ENCODE data around the gene AKR1D1. TPM values are rescaled to one million over a fixed set of nuclear protein-coding genes. Genes with fewer than 3 reads are reported as not detected.

The AKR1D1 gene
- total and polyA plus RNA-seq, 10 of the 15 experiments (the other 5 are each of a cell fraction or from before 2014, with no cell fraction given) = 0.09 to 0.34 TPM; not detected in 8

DNA sequence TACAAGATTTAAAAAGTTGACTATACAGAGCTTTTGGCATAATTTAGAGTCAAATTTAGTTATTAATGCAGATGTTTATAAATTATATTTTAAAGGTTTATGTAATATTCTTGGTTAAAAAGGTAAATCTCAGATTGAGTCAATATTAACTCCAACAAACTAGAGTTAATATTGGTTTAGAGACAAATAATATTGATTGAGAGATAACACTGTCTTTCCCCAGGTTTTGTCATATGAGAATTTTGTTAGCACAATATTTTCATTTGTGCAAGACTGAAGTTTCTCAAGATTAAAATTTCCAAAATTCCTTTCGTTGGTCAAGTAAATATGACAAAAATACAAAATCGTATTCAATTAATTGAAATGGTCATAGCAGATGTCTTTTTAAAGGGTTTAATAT, 12.9 kb upstream of the AKR1D1 start:
- SMC1A ChIA-PET (ENCODE audit: uncharacterized antibody, unreplicated experiment) = interaction anchor here (1.1 to 1.2 kb wide), 2 partner anchors 14 to 33 kb away, joined by 3 to 4 read pairs; no protein-coding TSS in a partner anchor
- 37% methylated on average over 2 of the region's 2 CpGs for WGBS (ENCODE audit: insufficient coverage, insufficient replicate concordance, low lambda C conversion rate, missing lambda C conversion rate)
- RAD21 ChIA-PET (ENCODE audit: unreplicated experiment) = no interaction called here
- H3K4me1 ChIP-seq (ENCODE audit: control insufficient read depth, insufficient read depth, low read length) = no peaks in the 10 kb centered on the region
- H3K4me3 ChIP-seq = no peak overlapping the region
- no peaks in the 10 kb centered on the region for H4K20me1 ChIP-seq (ENCODE audit: control insufficient read depth, insufficient read depth)
- in situ Hi-C loops (cut with MboI) (no loop called here), intact Hi-C loops (cut with micrococcal nuclease; ENCODE audit: unreplicated experiment) (no loop called here)
- no peak overlapping the region for H3K27ac ChIP-seq (ENCODE audit: control insufficient read depth, insufficient read depth)
- H3K27me3 ChIP-seq (replicated peaks in 1 of 2; ENCODE audit: control insufficient read depth in 2 of 2, insufficient read depth in 2 of 2, low read length in 1 of 2) = no peaks in the 10 kb centered on the region
- BruUV-seq (replicated peaks) = no TSS peak
- no peak overlapping the region for H3K4me2 ChIP-seq (ENCODE audit: control insufficient read depth, insufficient read depth)
- FAIRE-seq (no peak), ATAC-seq (no peak), DNase-seq (ENCODE audit: low read depth, low spot score) (no peak)
- H3K79me2 ChIP-seq (ENCODE audit: control insufficient read depth, insufficient read depth, low read length) = no peaks in the 10 kb centered on the region
- H3K36me3 ChIP-seq (ENCODE audit: control insufficient read depth in 2 of 2, insufficient read depth in 2 of 2, low read length in 1 of 2) = no peaks in the 10 kb centered on the region
- POLR2A ChIA-PET = interaction anchor here (1.1 kb wide), 1 partner anchor 75 kb away, joined by 3 read pairs; no protein-coding TSS in a partner anchor
- CTCF ChIA-PET = no interaction called here
- no peaks in the 10 kb centered on the region for H3K9me3 ChIP-seq (replicated peaks; ENCODE audit: control insufficient read depth, insufficient read depth, low read length)
- H2AFZ ChIP-seq (ENCODE audit: control insufficient read depth, low read depth, low read length) = no peak overlapping the region
- TF ChIP-seq, protein P1, sequence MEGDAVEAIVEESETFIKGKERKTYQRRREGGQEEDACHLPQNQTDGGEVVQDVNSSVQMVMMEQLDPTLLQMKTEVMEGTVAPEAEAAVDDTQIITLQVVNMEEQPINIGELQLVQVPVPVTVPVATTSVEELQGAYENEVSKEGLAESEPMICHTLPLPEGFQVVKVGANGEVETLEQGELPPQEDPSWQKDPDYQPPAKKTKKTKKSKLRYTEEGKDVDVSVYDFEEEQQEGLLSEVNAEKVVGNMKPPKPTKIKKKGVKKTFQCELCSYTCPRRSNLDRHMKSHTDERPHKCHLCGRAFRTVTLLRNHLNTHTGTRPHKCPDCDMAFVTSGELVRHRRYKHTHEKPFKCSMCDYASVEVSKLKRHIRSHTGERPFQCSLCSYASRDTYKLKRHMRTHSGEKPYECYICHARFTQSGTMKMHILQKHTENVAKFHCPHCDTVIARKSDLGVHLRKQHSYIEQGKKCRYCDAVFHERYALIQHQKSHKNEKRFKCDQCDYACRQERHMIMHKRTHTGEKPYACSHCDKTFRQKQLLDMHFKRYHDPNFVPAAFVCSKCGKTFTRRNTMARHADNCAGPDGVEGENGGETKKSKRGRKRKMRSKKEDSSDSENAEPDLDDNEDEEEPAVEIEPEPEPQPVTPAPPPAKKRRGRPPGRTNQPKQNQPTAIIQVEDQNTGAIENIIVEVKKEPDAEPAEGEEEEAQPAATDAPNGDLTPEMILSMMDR (IDR thresholded peaks at IDR 0.05 in 2 of 3, conservative IDR thresholded peaks at IDR 0.05 in 1 of 3; ENCODE audit: control insufficient read depth in 2 of 3, extremely low read depth in 1 of 3, insufficient read depth in 1 of 3, low read depth in 3 of 3, low read length in 3 of 3) = no peak
- no peak for TF ChIP-seq HCFC1 (IDR thresholded peaks at IDR 0.05; ENCODE audit: low read length)
- TF ChIP-seq, protein P2, sequence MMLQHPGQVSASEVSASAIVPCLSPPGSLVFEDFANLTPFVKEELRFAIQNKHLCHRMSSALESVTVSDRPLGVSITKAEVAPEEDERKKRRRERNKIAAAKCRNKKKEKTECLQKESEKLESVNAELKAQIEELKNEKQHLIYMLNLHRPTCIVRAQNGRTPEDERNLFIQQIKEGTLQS (IDR thresholded peaks at IDR 0.05; ENCODE audit: borderline replicate concordance, extremely low read depth, low read depth, low read length) = no peak
- no peak for TF ChIP-seq SP1 (IDR thresholded peaks at IDR 0.05; ENCODE audit: low read depth, low read length)
- TF ChIP-seq, protein P3, sequence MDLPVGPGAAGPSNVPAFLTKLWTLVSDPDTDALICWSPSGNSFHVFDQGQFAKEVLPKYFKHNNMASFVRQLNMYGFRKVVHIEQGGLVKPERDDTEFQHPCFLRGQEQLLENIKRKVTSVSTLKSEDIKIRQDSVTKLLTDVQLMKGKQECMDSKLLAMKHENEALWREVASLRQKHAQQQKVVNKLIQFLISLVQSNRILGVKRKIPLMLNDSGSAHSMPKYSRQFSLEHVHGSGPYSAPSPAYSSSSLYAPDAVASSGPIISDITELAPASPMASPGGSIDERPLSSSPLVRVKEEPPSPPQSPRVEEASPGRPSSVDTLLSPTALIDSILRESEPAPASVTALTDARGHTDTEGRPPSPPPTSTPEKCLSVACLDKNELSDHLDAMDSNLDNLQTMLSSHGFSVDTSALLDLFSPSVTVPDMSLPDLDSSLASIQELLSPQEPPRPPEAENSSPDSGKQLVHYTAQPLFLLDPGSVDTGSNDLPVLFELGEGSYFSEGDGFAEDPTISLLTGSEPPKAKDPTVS (IDR thresholded peaks at IDR 0.05; ENCODE audit: low read depth, low read length) = no peak
- TF ChIP-seq EP300 (IDR thresholded peaks at IDR 0.05; ENCODE audit: borderline replicate concordance in 1 of 2, control insufficient read depth in 1 of 2, low read depth in 2 of 2, low read length in 2 of 2) = no peak
- no peak for TF ChIP-seq CREB1 (IDR thresholded peaks at IDR 0.05; ENCODE audit: low read depth)
- TF ChIP-seq, protein P4, sequence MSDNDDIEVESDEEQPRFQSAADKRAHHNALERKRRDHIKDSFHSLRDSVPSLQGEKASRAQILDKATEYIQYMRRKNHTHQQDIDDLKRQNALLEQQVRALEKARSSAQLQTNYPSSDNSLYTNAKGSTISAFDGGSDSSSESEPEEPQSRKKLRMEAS (IDR thresholded peaks at IDR 0.05; ENCODE audit: low read depth, low read length) = no peak
- no peak for TF ChIP-seq NR2C2 (IDR thresholded peaks at IDR 0.05; ENCODE audit: borderline replicate concordance, control insufficient read depth, insufficient read length, low read depth)
- TF ChIP-seq CREM (IDR thresholded peaks at IDR 0.05; ENCODE audit: low read depth) = no peak
- TF ChIP-seq IKZF2 (IDR thresholded peaks at IDR 0.05) = no peak
- no peak for TF ChIP-seq NBN (IDR thresholded peaks at IDR 0.05)
- TF ChIP-seq, protein P5, sequence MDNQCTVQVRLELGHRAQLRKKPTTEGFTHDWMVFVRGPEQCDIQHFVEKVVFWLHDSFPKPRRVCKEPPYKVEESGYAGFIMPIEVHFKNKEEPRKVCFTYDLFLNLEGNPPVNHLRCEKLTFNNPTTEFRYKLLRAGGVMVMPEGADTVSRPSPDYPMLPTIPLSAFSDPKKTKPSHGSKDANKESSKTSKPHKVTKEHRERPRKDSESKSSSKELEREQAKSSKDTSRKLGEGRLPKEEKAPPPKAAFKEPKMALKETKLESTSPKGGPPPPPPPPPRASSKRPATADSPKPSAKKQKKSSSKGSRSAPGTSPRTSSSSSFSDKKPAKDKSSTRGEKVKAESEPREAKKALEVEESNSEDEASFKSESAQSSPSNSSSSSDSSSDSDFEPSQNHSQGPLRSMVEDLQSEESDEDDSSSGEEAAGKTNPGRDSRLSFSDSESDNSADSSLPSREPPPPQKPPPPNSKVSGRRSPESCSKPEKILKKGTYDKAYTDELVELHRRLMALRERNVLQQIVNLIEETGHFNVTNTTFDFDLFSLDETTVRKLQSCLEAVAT (IDR thresholded peaks at IDR 0.05) = no peak
- no peak for TF ChIP-seq KDM1A (IDR thresholded peaks at IDR 0.05; ENCODE audit: borderline replicate concordance)
- TF ChIP-seq KLF5 (IDR thresholded peaks at IDR 0.05; ENCODE audit: partially characterized antibody) = no peak
- TF ChIP-seq GATAD2B (conservative IDR thresholded peaks at IDR 0.05; ENCODE audit: low read depth) = no peak
- no peak for TF ChIP-seq ZNF24 (IDR thresholded peaks at IDR 0.05)
- TF ChIP-seq ATF7 (IDR thresholded peaks at IDR 0.05; ENCODE audit: low read depth) = no peak
- TF ChIP-seq NFXL1 (IDR thresholded peaks at IDR 0.05; ENCODE audit: borderline replicate concordance) = no peak
- H3K9ac ChIP-seq (ENCODE audit: control insufficient read depth, insufficient read depth, low read length) = no peak overlapping the region

All from GM12878 (cell line).